ENCODE data around the gene OR13C8.
"Not testable (repeated sequence)": the region's sequence is repeated elsewhere in the genome, so short reads cannot be mapped to it uniquely, and the experiment has no call there.

Gene OR13C8

GRCh38 chr9:104577263-104577662 lies 8.3 kb downstream of the OR13C8 start:
- Histone ChIP-seq H3K27ac (ENCODE audit: low read depth, low read length) (no peak overlapping the region), H3K4me1 (ENCODE audit: control insufficient read depth, insufficient read depth, low read length) (no peaks in the 10 kb centered on the region), H3K27me3 (ENCODE audit: control insufficient read depth, insufficient read depth, low read length) (no peaks in the 10 kb centered on the region), H3K4me3 (ENCODE audit: low read length) (no peak overlapping the region), H3K9ac (ENCODE audit: low read length) (no peak overlapping the region), H3K36me3 (ENCODE audit: control insufficient read depth, insufficient read depth, low read length) (no peaks in the 10 kb centered on the region)

GRCh38 chr9:104580562-104580961 lies 11.6 kb downstream of the OR13C8 start:
- Histone ChIP-seq H3K36me3 (ENCODE audit: control insufficient read depth, insufficient read depth, low read length) (no peaks in the 10 kb centered on the region), H3K4me3 (ENCODE audit: low read length) (no peak overlapping the region), H3K27ac (ENCODE audit: low read depth, low read length) (no peak overlapping the region), H3K9ac (ENCODE audit: low read length) (no peak overlapping the region), H3K27me3 (ENCODE audit: control insufficient read depth, insufficient read depth, low read length) (no peaks in the 10 kb centered on the region), H3K4me1 (ENCODE audit: control insufficient read depth, insufficient read depth, low read length) (no peaks in the 10 kb centered on the region)

GRCh38 chr9:104586496-104587180 lies 17.7 kb downstream of the OR13C8 start:
- H3K27ac ChIP-seq (ENCODE audit: low read depth, low read length) = no peak overlapping the region
- H3K36me3 ChIP-seq (ENCODE audit: control insufficient read depth, insufficient read depth, low read length) = no peaks in the 10 kb centered on the region
- no peak overlapping the region for H3K9ac ChIP-seq (ENCODE audit: low read length)
- no peaks in the 10 kb centered on the region for H3K27me3 ChIP-seq (ENCODE audit: control insufficient read depth, insufficient read depth, low read length)
- no peak overlapping the region for H3K4me3 ChIP-seq (ENCODE audit: low read length)
- no peaks in the 10 kb centered on the region for H3K4me1 ChIP-seq (ENCODE audit: control insufficient read depth, insufficient read depth, low read length)

- Histone ChIP-seq H3K36me3 (ENCODE audit: control insufficient read depth, insufficient read depth, low read length) (no peaks in the 10 kb centered on the region), H3K27me3 (ENCODE audit: control insufficient read depth, insufficient read depth, low read length) (no peaks in the 10 kb centered on the region), H3K9ac (ENCODE audit: low read length) (no peak overlapping the region), H3K4me3 (ENCODE audit: low read length) (no peak overlapping the region), H3K27ac (ENCODE audit: low read depth, low read length) (no peak overlapping the region), H3K4me1 (ENCODE audit: control insufficient read depth, insufficient read depth, low read length) (no peaks in the 10 kb centered on the region)
These were observed 20.7 kb downstream of the OR13C8 start for GRCh38 chr9:104589626-104590025.

GRCh38 chr9:104598749-104599148 lies 29.8 kb downstream of the OR13C8 start:
- not testable (repeated sequence) for H3K4me1 ChIP-seq (ENCODE audit: control insufficient read depth, insufficient read depth, low read length); H3K27me3 ChIP-seq (ENCODE audit: control insufficient read depth, insufficient read depth, low read length); H3K9ac ChIP-seq (ENCODE audit: low read length); H3K27ac ChIP-seq (ENCODE audit: low read depth, low read length); H3K4me3 ChIP-seq (ENCODE audit: low read length); H3K36me3 ChIP-seq (ENCODE audit: control insufficient read depth, insufficient read depth, low read length)

- not testable (repeated sequence) for H3K4me3 ChIP-seq (ENCODE audit: low read length); H3K36me3 ChIP-seq (ENCODE audit: control insufficient read depth, insufficient read depth, low read length); H3K27ac ChIP-seq (ENCODE audit: low read depth, low read length); H3K27me3 ChIP-seq (ENCODE audit: control insufficient read depth, insufficient read depth, low read length); H3K4me1 ChIP-seq (ENCODE audit: control insufficient read depth, insufficient read depth, low read length); H3K9ac ChIP-seq (ENCODE audit: low read length)
These were observed 30.3 kb downstream of the OR13C8 start, which contains the start of gene OR13C5 for GRCh38 chr9:104599313-104599712. Gene OR13C5, minus strand, starts transcription at chr9:104599413. Its CDS starts 0 bp downstream, at chr9:104599413.

- H3K27ac ChIP-seq (ENCODE audit: low read depth, low read length) = no peak overlapping the region
- H3K9ac ChIP-seq (ENCODE audit: low read length) = no peak overlapping the region
- no peaks in the 10 kb centered on the region for H3K36me3 ChIP-seq (ENCODE audit: control insufficient read depth, insufficient read depth, low read length)
- no peaks in the 10 kb centered on the region for H3K27me3 ChIP-seq (ENCODE audit: control insufficient read depth, insufficient read depth, low read length)
- no peak overlapping the region for H3K4me3 ChIP-seq (ENCODE audit: low read length)
- H3K4me1 ChIP-seq (ENCODE audit: control insufficient read depth, insufficient read depth, low read length) = no peaks in the 10 kb centered on the region
These were observed 35.8 kb downstream of the OR13C8 start for GRCh38 chr9:104604801-104605200.

GRCh38 chr9:104605527-104605926 lies 36.6 kb downstream of the OR13C8 start, which contains the start of gene OR13C2:
Gene OR13C2, minus strand, starts transcription at chr9:104605627. Its CDS starts 0 bp downstream, at chr9:104605627.
- not testable (repeated sequence) for H3K27ac ChIP-seq (ENCODE audit: low read depth, low read length); H3K27me3 ChIP-seq (ENCODE audit: control insufficient read depth, insufficient read depth, low read length); H3K4me3 ChIP-seq (ENCODE audit: low read length); H3K9ac ChIP-seq (ENCODE audit: low read length); H3K4me1 ChIP-seq (ENCODE audit: control insufficient read depth, insufficient read depth, low read length); H3K36me3 ChIP-seq (ENCODE audit: control insufficient read depth, insufficient read depth, low read length)

GRCh38 chr9:104606152-104606551 lies 37.2 kb downstream of the OR13C8 start:
- H3K27me3 ChIP-seq (ENCODE audit: control insufficient read depth, insufficient read depth, low read length) = no peaks in the 10 kb centered on the region

GRCh38 chr9:104608336-104608735 lies 39.4 kb downstream of the OR13C8 start:
- H3K27ac ChIP-seq (ENCODE audit: low read depth, low read length) = no peak overlapping the region
- no peaks in the 10 kb centered on the region for H3K36me3 ChIP-seq (ENCODE audit: control insufficient read depth, insufficient read depth, low read length)
- H3K4me1 ChIP-seq (ENCODE audit: control insufficient read depth, insufficient read depth, low read length) = no peaks in the 10 kb centered on the region
- no peaks in the 10 kb centered on the region for H3K27me3 ChIP-seq (ENCODE audit: control insufficient read depth, insufficient read depth, low read length)
- no peak overlapping the region for H3K4me3 ChIP-seq (ENCODE audit: low read length)
- H3K9ac ChIP-seq (ENCODE audit: low read length) = no peak overlapping the region

More at GRCh38 chr9:104606152-104606551, 37.2 kb downstream of the OR13C8 start:
- Histone ChIP-seq H3K27ac (ENCODE audit: low read depth, low read length) (no peak overlapping the region), H3K4me1 (ENCODE audit: control insufficient read depth, insufficient read depth, low read length) (no peaks in the 10 kb centered on the region), H3K4me3 (ENCODE audit: low read length) (no peak overlapping the region), H3K9ac (ENCODE audit: low read length) (no peak overlapping the region), H3K36me3 (ENCODE audit: control insufficient read depth, insufficient read depth, low read length) (no peaks in the 10 kb centered on the region)

- Histone ChIP-seq H3K9ac (ENCODE audit: low read length) (no peak overlapping the region), H3K4me3 (ENCODE audit: low read length) (no peak overlapping the region), H3K27ac (ENCODE audit: low read depth, low read length) (no peak overlapping the region), H3K4me1 (ENCODE audit: control insufficient read depth, insufficient read depth, low read length) (no peaks in the 10 kb centered on the region), H3K27me3 (ENCODE audit: control insufficient read depth, insufficient read depth, low read length) (no peaks in the 10 kb centered on the region), H3K36me3 (ENCODE audit: control insufficient read depth, insufficient read depth, low read length) (no peaks in the 10 kb centered on the region)
These were observed 42.2 kb downstream of the OR13C8 start for GRCh38 chr9:104611213-104611612.

GRCh38 chr9:104617418-104617817 lies 48.5 kb downstream of the OR13C8 start:
- Histone ChIP-seq H3K4me3 (ENCODE audit: low read length) (no peak overlapping the region), H3K9ac (ENCODE audit: low read length) (no peak overlapping the region), H3K36me3 (ENCODE audit: control insufficient read depth, insufficient read depth, low read length) (no peaks in the 10 kb centered on the region), H3K4me1 (ENCODE audit: control insufficient read depth, insufficient read depth, low read length) (no peaks in the 10 kb centered on the region), H3K27me3 (ENCODE audit: control insufficient read depth, insufficient read depth, low read length) (no peaks in the 10 kb centered on the region), H3K27ac (ENCODE audit: low read depth, low read length) (no peak overlapping the region)

- no peaks in the 10 kb centered on the region for H3K27me3 ChIP-seq (ENCODE audit: control insufficient read depth, insufficient read depth, low read length)
- no peaks in the 10 kb centered on the region for H3K36me3 ChIP-seq (ENCODE audit: control insufficient read depth, insufficient read depth, low read length)
These were observed 49.1 kb downstream of the OR13C8 start, which contains the start of gene OR13C9 for GRCh38 chr9:104618104-104618503. Gene OR13C9, minus strand, starts transcription at chr9:104618204. Its CDS starts 0 bp downstream, at chr9:104618204.

More at GRCh38 chr9:104618104-104618503, 49.1 kb downstream of the OR13C8 start, which contains the start of gene OR13C9:
- Histone ChIP-seq H3K4me1 (ENCODE audit: control insufficient read depth, insufficient read depth, low read length) (no peaks in the 10 kb centered on the region), H3K27ac (ENCODE audit: low read depth, low read length) (no peak within 1 kb of the TSS), H3K4me3 (ENCODE audit: low read length) (no peak within 1 kb of the TSS), H3K9ac (ENCODE audit: low read length) (no peak within 1 kb of the TSS)

Measured in rectal smooth muscle tissue (tissue), 1 donor.